ENCODE data around the gene USP4. TPM values are rescaled to one million over a fixed set of nuclear protein-coding genes. Genes with fewer than 3 reads are reported as not detected.

USP4 gene
- polyA plus RNA-seq, 3 donors, result 68.6 to 125 (median 78.9) TPM

- Histone ChIP-seq H3K4me3 (replicated peaks in 1 of 3; ENCODE audit: low read depth in 2 of 3, low read length in 3 of 3) (no peak overlapping the region), H3K9me3 (replicated peaks in 1 of 2; ENCODE audit: control insufficient read depth in 1 of 2, insufficient read depth in 1 of 2, low read length in 2 of 2) (no peaks in the 10 kb centered on the region), H3K36me3 (replicated peaks in 1 of 2; ENCODE audit: control insufficient read depth in 1 of 2, insufficient read depth in 2 of 2, low read length in 2 of 2) (peaks cover 16 to 48% of the 10 kb centered on the region in 2 donors), H3K4me1 (ENCODE audit: control insufficient read depth in 1 of 2, insufficient read depth in 2 of 2, low read length in 2 of 2) (peaks cover 0 to 8% of the 10 kb centered on the region in 2 donors), H4K20me1 (ENCODE audit: insufficient read depth, low read length) (no peaks in the 10 kb centered on the region), H3K4me2 (replicated peaks; ENCODE audit: extremely low read depth, low read length, poor library complexity, severe bottlenecking) (no peak overlapping the region), H3K79me2 (ENCODE audit: insufficient read depth, low read length) (no peaks in the 10 kb centered on the region), H2AFZ (ENCODE audit: insufficient read depth, low read depth, low read length, poor library complexity, severe bottlenecking) (no peak overlapping the region), H3K27ac (ENCODE audit: low read depth in 1 of 2, low read length in 2 of 2) (peak overlapping the region in 1 of 2 donors; percentile 1), H3K9ac (ENCODE audit: insufficient read depth, low read length, poor library complexity, severe bottlenecking) (no peak overlapping the region), H3K27me3 (ENCODE audit: control insufficient read depth in 2 of 2, insufficient read depth in 2 of 2, low read length in 2 of 2) (no peaks in the 10 kb centered on the region)
- no peak for TF ChIP-seq CTCF (IDR thresholded peaks at IDR 0.05)
- Mint-ChIP-seq H3K27me3 (ENCODE audit: low read depth in 3 of 3) (peaks cover 0 to 2% (median 0%) of the 10 kb centered on the region in 3 donors), H3K9me3 (no peaks in the 10 kb centered on the region), H3K27ac (peak overlapping the region in 5 of 7 donors; percentile 7 to 71 (median 44)), H3K4me1 (peaks cover 5% of the 10 kb centered on the region), H3K36me3 (peaks cover 43 to 57% of the 10 kb centered on the region in 2 donors), H3K4me3 (no peak overlapping the region)
- intact Hi-C loops (cut with micrococcal nuclease), result loop anchor here in 1 of 2 donors (1.0 kb wide), 1 partner anchor 13 kb away; no protein-coding TSS in a partner anchor
- no CpG with 5 or more reads among the region's 2 CpGs for WGBS (ENCODE audit: insufficient coverage)
- no peak for DNase-seq
These were observed 69.7 kb downstream of the USP4 start for GRCh38 chr3:49270156-49270500.

- Mint-ChIP-seq H3K27me3 (ENCODE audit: low read depth in 3 of 3) (peaks cover 0 to 2% (median 0%) of the 10 kb centered on the region in 3 donors), H3K4me3 (no peak overlapping the region), H3K36me3 (peaks cover 43 to 57% of the 10 kb centered on the region in 2 donors), H3K9me3 (peaks cover 0 to 2% (median 0%) of the 10 kb centered on the region in 7 donors), H3K4me1 (peaks cover 5% of the 10 kb centered on the region), H3K27ac (peak overlapping the region in 4 of 7 donors; percentile 7 to 71 (median 52))
- Histone ChIP-seq H3K27ac (ENCODE audit: low read depth in 1 of 2, low read length in 2 of 2) (peak overlapping the region in 1 of 2 donors; percentile 1), H2AFZ (ENCODE audit: insufficient read depth, low read depth, low read length, poor library complexity, severe bottlenecking) (no peak overlapping the region), H4K20me1 (ENCODE audit: insufficient read depth, low read length) (no peaks in the 10 kb centered on the region), H3K9ac (ENCODE audit: insufficient read depth, low read length, poor library complexity, severe bottlenecking) (no peak overlapping the region), H3K4me3 (replicated peaks in 1 of 3; ENCODE audit: low read depth in 2 of 3, low read length in 3 of 3) (no peak overlapping the region), H3K79me2 (ENCODE audit: insufficient read depth, low read length) (no peaks in the 10 kb centered on the region), H3K4me2 (replicated peaks; ENCODE audit: extremely low read depth, low read length, poor library complexity, severe bottlenecking) (no peak overlapping the region), H3K4me1 (ENCODE audit: control insufficient read depth in 1 of 2, insufficient read depth in 2 of 2, low read length in 2 of 2) (peaks cover 0 to 8% of the 10 kb centered on the region in 2 donors), H3K36me3 (replicated peaks in 1 of 2; ENCODE audit: control insufficient read depth in 1 of 2, insufficient read depth in 2 of 2, low read length in 2 of 2) (peaks cover 16 to 48% of the 10 kb centered on the region in 2 donors), H3K27me3 (ENCODE audit: control insufficient read depth in 2 of 2, insufficient read depth in 2 of 2, low read length in 2 of 2) (no peaks in the 10 kb centered on the region), H3K9me3 (replicated peaks in 1 of 2; ENCODE audit: control insufficient read depth in 1 of 2, insufficient read depth in 1 of 2, low read length in 2 of 2) (no peaks in the 10 kb centered on the region)
- no peak for DNase-seq
- 76% methylated on average over 2 of the region's 3 CpGs for WGBS (ENCODE audit: insufficient coverage)
- intact Hi-C loops (cut with micrococcal nuclease), result loop anchor here in 1 of 2 donors (1.0 kb wide), 1 partner anchor 14 kb away; no protein-coding TSS in a partner anchor
- no peak for TF ChIP-seq CTCF (IDR thresholded peaks at IDR 0.05)
These were observed 70.3 kb downstream of the USP4 start for GRCh38 chr3:49269443-49270155.

Data from CD14-positive monocyte (primary cell).